WTC11 (cell line): ENCODE results near the gene MPV17L2. TPM values are rescaled to one million over a fixed set of nuclear protein-coding genes. Genes with fewer than 3 reads are reported as not detected.

Experiments
- ATAC-seq: fragments of 200-7000 bp; cut with Tn5 transposase; 2 replicates; pipeline ENCODE4 v1.10.0; 2021; ENCODE audit warnings: mild to moderate bottlenecking, moderate library complexity
- CTCF ChIA-PET: fragments of 300-600 bp; sonication (Branson Sonifier 250); formaldehyde crosslinking; loops from one replicate; lab custom pipeline; 2021; ENCODE audit warnings: antibody characterized with exemption; lab: Charles Lee
- POLR2A ChIA-PET: fragments of 350-600 bp; sonication (Branson Sonifier 250); formaldehyde crosslinking; loops from one replicate; lab custom pipeline; 2021; ENCODE audit warnings: antibody characterized with exemption; lab: Charles Lee
- DNase-seq: peaks from one replicate; pipeline ENCODE4 v3.0.0; 2021; ENCODE audit warnings: low spot score
- H3K27ac Mint-ChIP-seq: 2 replicates; pipeline ENCODE4 v1.8.0; 2021; ENCODE audit warnings: mixed read lengths
- H3K27me3 Mint-ChIP-seq: 2 replicates; pipeline ENCODE4 v1.8.0; 2021; ENCODE audit warnings: low read depth, mild to moderate bottlenecking, moderate library complexity, mixed read lengths
- H3K36me3 Mint-ChIP-seq: 2 replicates; pipeline ENCODE4 v1.8.0; 2021; ENCODE audit warnings: mixed read lengths
- H3K4me1 Mint-ChIP-seq: 2 replicates; pipeline ENCODE4 v1.8.0; 2022; ENCODE audit warnings: mixed read lengths
- H3K4me3 Mint-ChIP-seq: 2 replicates; pipeline ENCODE4 v1.8.0; 2021; ENCODE audit warnings: mild to moderate bottlenecking, moderate library complexity, mixed read lengths
- H3K9me3 Mint-ChIP-seq: 2 replicates; pipeline ENCODE4 v1.8.0; 2021; ENCODE audit warnings: mixed read lengths
- CREB1 ChIP-seq: sonication (generic); formaldehyde crosslinking; IDR thresholded peaks from 2 replicates; pipeline ENCODE4 v1.8.0; 2023; ENCODE audit warnings: mild to moderate bottlenecking, missing genetic modification reagents
- JUN ChIP-seq: sonication (generic); formaldehyde crosslinking; IDR thresholded peaks from 2 replicates; pipeline ENCODE4 v1.8.0; 2023; ENCODE audit warnings: mild to moderate bottlenecking, missing genetic modification reagents
- MXD4 ChIP-seq: fragments of 250-450 bp; sonication (Bioruptor Pico); IDR thresholded peaks from 2 replicates; pipeline ENCODE4 v1.8.0; 2021; ENCODE audit warnings: mild to moderate bottlenecking, moderate library complexity, borderline replicate concordance
- ZNF416 ChIP-seq: fragments of 250-450 bp; sonication (Bioruptor Pico); IDR thresholded peaks from 2 replicates; pipeline ENCODE4 v1.9.0; 2021; ENCODE audit warnings: mild to moderate bottlenecking, inconsistent platforms
- total RNA-seq: library from RNA; stranded (reverse); gene quantifications from 3 replicates; pipeline ENCODE4 v1.2.3, GENCODE V29; 2021
- TF ChIP-seq, protein P1 (sequence below): fragments of 250-450 bp; sonication (Bioruptor Pico); IDR thresholded peaks from 2 replicates; pipeline ENCODE4 v2.1.2; 2022; ENCODE audit warnings: mild to moderate bottlenecking, moderate library complexity
- TF ChIP-seq, protein P2 (sequence below): sonication (generic); formaldehyde crosslinking; conservative IDR thresholded peaks from 2 replicates; pipeline ENCODE4 v1.8.1; 2023; ENCODE audit warnings: mild to moderate bottlenecking, low read depth, missing genetic modification reagents, moderate library complexity
- TF ChIP-seq, protein P3 (sequence below): sonication (generic); formaldehyde crosslinking; IDR thresholded peaks from 2 replicates; pipeline ENCODE4 v1.8.1; 2023; ENCODE audit warnings: mild to moderate bottlenecking, missing genetic modification reagents
- TF ChIP-seq, protein P4 (sequence below): sonication (generic); formaldehyde crosslinking; IDR thresholded peaks from 2 replicates; pipeline ENCODE4 v1.8.1; 2023; ENCODE audit warnings: mild to moderate bottlenecking, missing genetic modification reagents, moderate library complexity
- TF ChIP-seq, protein P5 (sequence below): sonication (generic); formaldehyde crosslinking; IDR thresholded peaks from 2 replicates; pipeline ENCODE4 v1.8.0; 2022; ENCODE audit warnings: missing genetic modification reagents
- TF ChIP-seq, protein P6 (sequence below): fragments of 250-450 bp; sonication (Bioruptor Pico); IDR thresholded peaks from 2 replicates; pipeline ENCODE4 v1.9.0; 2021; ENCODE audit warnings: mild to moderate bottlenecking, borderline replicate concordance
- TF ChIP-seq, protein P7 (sequence below): sonication (generic); formaldehyde crosslinking; IDR thresholded peaks from 2 replicates; pipeline ENCODE4 v1.8.1; 2022; ENCODE audit warnings: mild to moderate bottlenecking, missing genetic modification reagents, moderate library complexity, borderline replicate concordance
- TF ChIP-seq, protein P8 (sequence below): sonication (generic); formaldehyde crosslinking; IDR thresholded peaks from 2 replicates; pipeline ENCODE4 v1.8.0; 2022; ENCODE audit warnings: mild to moderate bottlenecking, missing genetic modification reagents

Gene MPV17L2
- total RNA-seq, 1 experiment from 2014 or later = 29.8 TPM

DNA sequence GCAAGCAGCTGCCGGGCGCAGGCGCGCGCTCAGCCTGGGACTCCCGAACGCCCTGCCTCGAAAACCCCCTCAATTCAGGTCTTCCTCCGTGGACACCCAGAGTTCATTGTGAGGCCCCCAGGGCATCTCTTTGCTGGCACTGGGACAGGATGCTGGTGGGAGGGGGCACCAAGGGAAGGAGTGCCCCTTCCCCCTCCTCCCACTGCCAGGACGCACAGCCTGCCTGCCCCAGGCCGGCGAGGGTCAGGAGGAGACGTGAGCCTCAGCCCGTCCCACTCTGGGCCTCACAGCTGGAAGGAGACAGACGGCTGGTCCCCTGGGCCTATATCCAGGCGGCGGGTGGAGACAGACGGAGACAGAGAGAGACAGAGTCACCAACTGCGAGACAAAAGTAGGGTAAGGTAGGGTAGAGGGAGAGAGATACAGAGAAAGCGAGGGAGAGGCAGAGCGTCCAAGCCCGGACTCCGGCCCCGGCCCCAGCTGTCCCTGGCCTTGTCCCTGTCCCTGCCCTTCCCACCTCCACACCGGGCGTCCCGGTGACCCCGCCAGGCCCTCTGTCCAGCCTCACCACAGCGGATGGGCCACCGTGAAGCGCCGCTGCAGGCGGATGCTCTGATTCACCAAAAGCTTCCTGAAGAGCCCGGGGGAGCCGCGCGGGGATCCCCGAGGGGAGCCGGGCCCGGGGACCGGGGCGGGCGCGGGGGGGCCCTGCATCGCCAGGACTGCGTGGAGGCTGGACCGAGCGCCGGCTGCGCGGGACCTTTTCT, 32.9 kb downstream of the MPV17L2 start, which contains the start of gene PDE4C (continued):
- TF ChIP-seq, protein P1, sequence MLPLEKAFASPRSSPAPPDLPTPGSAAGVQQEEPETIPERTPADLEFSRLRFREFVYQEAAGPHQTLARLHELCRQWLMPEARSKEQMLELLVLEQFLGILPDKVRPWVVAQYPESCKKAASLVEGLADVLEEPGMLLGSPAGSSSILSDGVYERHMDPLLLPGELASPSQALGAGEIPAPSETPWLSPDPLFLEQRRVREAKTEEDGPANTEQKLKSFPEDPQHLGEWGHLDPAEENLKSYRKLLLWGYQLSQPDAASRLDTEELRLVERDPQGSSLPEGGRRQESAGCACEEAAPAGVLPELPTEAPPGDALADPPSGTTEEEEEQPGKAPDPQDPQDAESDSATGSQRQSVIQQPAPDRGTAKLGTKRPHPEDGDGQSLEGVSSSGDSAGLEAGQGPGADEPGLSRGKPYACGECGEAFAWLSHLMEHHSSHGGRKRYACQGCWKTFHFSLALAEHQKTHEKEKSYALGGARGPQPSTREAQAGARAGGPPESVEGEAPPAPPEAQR (CRISPR knock-in tag) = no peak
- TF ChIP-seq, protein P2, sequence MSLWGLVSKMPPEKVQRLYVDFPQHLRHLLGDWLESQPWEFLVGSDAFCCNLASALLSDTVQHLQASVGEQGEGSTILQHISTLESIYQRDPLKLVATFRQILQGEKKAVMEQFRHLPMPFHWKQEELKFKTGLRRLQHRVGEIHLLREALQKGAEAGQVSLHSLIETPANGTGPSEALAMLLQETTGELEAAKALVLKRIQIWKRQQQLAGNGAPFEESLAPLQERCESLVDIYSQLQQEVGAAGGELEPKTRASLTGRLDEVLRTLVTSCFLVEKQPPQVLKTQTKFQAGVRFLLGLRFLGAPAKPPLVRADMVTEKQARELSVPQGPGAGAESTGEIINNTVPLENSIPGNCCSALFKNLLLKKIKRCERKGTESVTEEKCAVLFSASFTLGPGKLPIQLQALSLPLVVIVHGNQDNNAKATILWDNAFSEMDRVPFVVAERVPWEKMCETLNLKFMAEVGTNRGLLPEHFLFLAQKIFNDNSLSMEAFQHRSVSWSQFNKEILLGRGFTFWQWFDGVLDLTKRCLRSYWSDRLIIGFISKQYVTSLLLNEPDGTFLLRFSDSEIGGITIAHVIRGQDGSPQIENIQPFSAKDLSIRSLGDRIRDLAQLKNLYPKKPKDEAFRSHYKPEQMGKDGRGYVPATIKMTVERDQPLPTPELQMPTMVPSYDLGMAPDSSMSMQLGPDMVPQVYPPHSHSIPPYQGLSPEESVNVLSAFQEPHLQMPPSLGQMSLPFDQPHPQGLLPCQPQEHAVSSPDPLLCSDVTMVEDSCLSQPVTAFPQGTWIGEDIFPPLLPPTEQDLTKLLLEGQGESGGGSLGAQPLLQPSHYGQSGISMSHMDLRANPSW (CRISPR knock-in tag) = no peak
- TF ChIP-seq, protein P3, sequence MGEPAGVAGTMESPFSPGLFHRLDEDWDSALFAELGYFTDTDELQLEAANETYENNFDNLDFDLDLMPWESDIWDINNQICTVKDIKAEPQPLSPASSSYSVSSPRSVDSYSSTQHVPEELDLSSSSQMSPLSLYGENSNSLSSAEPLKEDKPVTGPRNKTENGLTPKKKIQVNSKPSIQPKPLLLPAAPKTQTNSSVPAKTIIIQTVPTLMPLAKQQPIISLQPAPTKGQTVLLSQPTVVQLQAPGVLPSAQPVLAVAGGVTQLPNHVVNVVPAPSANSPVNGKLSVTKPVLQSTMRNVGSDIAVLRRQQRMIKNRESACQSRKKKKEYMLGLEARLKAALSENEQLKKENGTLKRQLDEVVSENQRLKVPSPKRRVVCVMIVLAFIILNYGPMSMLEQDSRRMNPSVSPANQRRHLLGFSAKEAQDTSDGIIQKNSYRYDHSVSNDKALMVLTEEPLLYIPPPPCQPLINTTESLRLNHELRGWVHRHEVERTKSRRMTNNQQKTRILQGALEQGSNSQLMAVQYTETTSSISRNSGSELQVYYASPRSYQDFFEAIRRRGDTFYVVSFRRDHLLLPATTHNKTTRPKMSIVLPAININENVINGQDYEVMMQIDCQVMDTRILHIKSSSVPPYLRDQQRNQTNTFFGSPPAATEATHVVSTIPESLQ (CRISPR knock-in tag) = no peak
- no peak for TF ChIP-seq ZNF416

DNA sequence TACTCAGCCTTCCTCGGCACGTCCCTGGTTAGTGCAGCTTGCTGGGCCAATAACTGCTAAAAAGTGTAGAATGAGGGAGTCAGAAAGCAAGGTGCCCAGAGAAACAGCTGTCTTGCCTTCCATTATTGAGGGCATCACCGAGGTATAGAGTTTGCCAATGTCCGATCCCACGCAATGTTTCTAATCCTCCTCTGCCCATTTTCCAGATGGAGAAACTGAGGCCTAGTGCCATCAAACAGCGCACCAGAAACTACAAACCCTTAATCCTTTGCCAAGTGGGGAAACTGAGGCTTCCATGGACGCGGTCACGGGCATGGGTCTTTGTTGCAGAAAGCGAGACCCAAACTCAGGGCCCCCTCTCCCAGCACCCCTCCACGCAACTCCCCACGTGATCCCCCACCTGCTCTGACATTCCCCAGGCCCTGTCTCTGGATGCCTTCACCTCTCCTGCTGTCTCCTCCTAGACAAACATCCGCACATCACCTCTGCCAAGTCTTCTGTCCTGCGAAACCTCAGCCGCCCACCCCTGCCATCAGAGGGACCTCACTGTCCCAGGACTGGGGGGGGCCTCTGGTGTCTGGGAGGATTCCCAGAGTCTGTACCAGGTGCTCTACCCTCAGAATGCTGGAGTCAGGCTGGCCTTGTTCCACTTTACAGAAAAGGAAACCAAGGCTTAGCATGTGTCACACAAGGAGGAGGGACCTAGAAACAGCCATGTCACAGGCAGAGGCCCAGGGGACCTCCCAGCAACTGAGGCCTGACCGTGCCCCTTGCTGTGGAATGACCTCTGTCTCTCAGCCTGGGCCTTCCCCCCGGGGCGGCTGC, 34.1 kb downstream of the MPV17L2 start:
- Mint-ChIP-seq H3K27ac (no peak overlapping the region), H3K9me3 (no peaks in the 10 kb centered on the region), H3K36me3 (no peaks in the 10 kb centered on the region), H3K27me3 (peaks cover 36% of the 10 kb centered on the region), H3K4me3 (0 out of 2 replicates have a peak overlapping the region, but pooled peaks have one; percentile 12), H3K4me1 (peaks cover 31% of the 10 kb centered on the region)
- ATAC-seq = no peak
- CTCF ChIA-PET = interaction anchor here (1.9 to 3.9 kb wide), 2 partner anchors 27 to 52 kb away, joined by 6 to 72 read pairs; a partner anchor contains a TSS
- POLR2A ChIA-PET = no interaction called here
- no peak for DNase-seq
- TF ChIP-seq, protein P4, sequence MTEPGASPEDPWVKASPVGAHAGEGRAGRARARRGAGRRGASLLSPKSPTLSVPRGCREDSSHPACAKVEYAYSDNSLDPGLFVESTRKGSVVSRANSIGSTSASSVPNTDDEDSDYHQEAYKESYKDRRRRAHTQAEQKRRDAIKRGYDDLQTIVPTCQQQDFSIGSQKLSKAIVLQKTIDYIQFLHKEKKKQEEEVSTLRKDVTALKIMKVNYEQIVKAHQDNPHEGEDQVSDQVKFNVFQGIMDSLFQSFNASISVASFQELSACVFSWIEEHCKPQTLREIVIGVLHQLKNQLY = no peak
- TF ChIP-seq CREB1 (no peak), JUN (CRISPR knock-in tag) (no peak), ZNF416 (no peak), MXD4 (no peak)
- TF ChIP-seq, protein P5, sequence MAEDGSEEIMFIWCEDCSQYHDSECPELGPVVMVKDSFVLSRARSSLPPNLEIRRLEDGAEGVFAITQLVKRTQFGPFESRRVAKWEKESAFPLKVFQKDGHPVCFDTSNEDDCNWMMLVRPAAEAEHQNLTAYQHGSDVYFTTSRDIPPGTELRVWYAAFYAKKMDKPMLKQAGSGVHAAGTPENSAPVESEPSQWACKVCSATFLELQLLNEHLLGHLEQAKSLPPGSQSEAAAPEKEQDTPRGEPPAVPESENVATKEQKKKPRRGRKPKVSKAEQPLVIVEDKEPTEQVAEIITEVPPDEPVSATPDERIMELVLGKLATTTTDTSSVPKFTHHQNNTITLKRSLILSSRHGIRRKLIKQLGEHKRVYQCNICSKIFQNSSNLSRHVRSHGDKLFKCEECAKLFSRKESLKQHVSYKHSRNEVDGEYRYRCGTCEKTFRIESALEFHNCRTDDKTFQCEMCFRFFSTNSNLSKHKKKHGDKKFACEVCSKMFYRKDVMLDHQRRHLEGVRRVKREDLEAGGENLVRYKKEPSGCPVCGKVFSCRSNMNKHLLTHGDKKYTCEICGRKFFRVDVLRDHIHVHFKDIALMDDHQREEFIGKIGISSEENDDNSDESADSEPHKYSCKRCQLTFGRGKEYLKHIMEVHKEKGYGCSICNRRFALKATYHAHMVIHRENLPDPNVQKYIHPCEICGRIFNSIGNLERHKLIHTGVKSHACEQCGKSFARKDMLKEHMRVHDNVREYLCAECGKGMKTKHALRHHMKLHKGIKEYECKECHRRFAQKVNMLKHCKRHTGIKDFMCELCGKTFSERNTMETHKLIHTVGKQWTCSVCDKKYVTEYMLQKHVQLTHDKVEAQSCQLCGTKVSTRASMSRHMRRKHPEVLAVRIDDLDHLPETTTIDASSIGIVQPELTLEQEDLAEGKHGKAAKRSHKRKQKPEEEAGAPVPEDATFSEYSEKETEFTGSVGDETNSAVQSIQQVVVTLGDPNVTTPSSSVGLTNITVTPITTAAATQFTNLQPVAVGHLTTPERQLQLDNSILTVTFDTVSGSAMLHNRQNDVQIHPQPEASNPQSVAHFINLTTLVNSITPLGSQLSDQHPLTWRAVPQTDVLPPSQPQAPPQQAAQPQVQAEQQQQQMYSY (CRISPR knock-in tag) = no peak
- TF ChIP-seq, protein P6, sequence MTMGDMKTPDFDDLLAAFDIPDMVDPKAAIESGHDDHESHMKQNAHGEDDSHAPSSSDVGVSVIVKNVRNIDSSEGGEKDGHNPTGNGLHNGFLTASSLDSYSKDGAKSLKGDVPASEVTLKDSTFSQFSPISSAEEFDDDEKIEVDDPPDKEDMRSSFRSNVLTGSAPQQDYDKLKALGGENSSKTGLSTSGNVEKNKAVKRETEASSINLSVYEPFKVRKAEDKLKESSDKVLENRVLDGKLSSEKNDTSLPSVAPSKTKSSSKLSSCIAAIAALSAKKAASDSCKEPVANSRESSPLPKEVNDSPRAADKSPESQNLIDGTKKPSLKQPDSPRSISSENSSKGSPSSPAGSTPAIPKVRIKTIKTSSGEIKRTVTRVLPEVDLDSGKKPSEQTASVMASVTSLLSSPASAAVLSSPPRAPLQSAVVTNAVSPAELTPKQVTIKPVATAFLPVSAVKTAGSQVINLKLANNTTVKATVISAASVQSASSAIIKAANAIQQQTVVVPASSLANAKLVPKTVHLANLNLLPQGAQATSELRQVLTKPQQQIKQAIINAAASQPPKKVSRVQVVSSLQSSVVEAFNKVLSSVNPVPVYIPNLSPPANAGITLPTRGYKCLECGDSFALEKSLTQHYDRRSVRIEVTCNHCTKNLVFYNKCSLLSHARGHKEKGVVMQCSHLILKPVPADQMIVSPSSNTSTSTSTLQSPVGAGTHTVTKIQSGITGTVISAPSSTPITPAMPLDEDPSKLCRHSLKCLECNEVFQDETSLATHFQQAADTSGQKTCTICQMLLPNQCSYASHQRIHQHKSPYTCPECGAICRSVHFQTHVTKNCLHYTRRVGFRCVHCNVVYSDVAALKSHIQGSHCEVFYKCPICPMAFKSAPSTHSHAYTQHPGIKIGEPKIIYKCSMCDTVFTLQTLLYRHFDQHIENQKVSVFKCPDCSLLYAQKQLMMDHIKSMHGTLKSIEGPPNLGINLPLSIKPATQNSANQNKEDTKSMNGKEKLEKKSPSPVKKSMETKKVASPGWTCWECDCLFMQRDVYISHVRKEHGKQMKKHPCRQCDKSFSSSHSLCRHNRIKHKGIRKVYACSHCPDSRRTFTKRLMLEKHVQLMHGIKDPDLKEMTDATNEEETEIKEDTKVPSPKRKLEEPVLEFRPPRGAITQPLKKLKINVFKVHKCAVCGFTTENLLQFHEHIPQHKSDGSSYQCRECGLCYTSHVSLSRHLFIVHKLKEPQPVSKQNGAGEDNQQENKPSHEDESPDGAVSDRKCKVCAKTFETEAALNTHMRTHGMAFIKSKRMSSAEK (CRISPR knock-in tag) = no peak
- TF ChIP-seq, protein P7, sequence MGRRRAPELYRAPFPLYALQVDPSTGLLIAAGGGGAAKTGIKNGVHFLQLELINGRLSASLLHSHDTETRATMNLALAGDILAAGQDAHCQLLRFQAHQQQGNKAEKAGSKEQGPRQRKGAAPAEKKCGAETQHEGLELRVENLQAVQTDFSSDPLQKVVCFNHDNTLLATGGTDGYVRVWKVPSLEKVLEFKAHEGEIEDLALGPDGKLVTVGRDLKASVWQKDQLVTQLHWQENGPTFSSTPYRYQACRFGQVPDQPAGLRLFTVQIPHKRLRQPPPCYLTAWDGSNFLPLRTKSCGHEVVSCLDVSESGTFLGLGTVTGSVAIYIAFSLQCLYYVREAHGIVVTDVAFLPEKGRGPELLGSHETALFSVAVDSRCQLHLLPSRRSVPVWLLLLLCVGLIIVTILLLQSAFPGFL (CRISPR knock-in tag) = no peak
- TF ChIP-seq, protein P8, sequence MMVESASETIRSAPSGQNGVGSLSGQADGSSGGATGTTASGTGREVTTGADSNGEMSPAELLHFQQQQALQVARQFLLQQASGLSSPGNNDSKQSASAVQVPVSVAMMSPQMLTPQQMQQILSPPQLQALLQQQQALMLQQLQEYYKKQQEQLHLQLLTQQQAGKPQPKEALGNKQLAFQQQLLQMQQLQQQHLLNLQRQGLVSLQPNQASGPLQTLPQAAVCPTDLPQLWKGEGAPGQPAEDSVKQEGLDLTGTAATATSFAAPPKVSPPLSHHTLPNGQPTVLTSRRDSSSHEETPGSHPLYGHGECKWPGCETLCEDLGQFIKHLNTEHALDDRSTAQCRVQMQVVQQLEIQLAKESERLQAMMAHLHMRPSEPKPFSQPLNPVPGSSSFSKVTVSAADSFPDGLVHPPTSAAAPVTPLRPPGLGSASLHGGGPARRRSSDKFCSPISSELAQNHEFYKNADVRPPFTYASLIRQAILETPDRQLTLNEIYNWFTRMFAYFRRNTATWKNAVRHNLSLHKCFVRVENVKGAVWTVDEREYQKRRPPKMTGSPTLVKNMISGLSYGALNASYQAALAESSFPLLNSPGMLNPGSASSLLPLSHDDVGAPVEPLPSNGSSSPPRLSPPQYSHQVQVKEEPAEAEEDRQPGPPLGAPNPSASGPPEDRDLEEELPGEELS = no peak
